CD4-positive, alpha-beta T cell (primary cell): Measurements from ENCODE around the gene SORCS2. TPM values are rescaled to one million over a fixed set of nuclear protein-coding genes. Genes with fewer than 3 reads are reported as not detected.

Experiments
- ATAC-seq: fragments of 200-7000 bp; cut with Tn5 transposase; one replicate; pipeline ENCODE4 v1.10.0; 2022; ENCODE audit warnings: mild to moderate bottlenecking; ENCODE audit not compliant: poor library complexity
- CTCF ChIA-PET: fragments of 350-600 bp; sonication (Branson Sonifier 250); formaldehyde crosslinking; loops from one replicate; lab custom pipeline; 2021; ENCODE audit warnings: antibody characterized with exemption, inconsistent platforms; lab: Charles Lee
- POLR2A ChIA-PET: fragments of 350-600 bp; sonication (Branson Sonifier 250); formaldehyde crosslinking; loops from one replicate; lab custom pipeline; 2021; ENCODE audit warnings: antibody characterized with exemption, inconsistent platforms; lab: Charles Lee
- DNase-seq, 14 experiments: peaks; one replicate each; pipeline ENCODE4 v3.0.0-alpha.2; 2013 to 2020; ENCODE audit warnings: mixed read lengths in 2 of 14
- H3K27ac ChIP-seq, 2 donors: one replicate each; pipeline versions ENCODE4 v1.5.1 to v1.7.0; 2013; ENCODE audit warnings: low read length in 2 of 2, low read depth in 1 of 2, mild to moderate bottlenecking in 1 of 2
- H3K27me3 ChIP-seq, 2 experiments: 1 replicate in 1 of 2; 2 replicates in 1 of 2; pipeline versions ENCODE4 v1.6.1 to v1.7.0; 2013; ENCODE audit warnings: low read length in 2 of 2, control low read depth in 1 of 2, mild to moderate bottlenecking in 1 of 2, moderate library complexity in 1 of 2; ENCODE audit not compliant: insufficient read depth in 2 of 2, control insufficient read depth in 1 of 2
- H3K36me3 ChIP-seq: one replicate; pipeline ENCODE4 v1.6.1; 2013; ENCODE audit warnings: low read length, control low read depth; ENCODE audit not compliant: insufficient read depth
- H3K4me1 ChIP-seq: one replicate; pipeline ENCODE4 v1.6.1; 2013; ENCODE audit warnings: low read length, control low read depth; ENCODE audit not compliant: insufficient read depth
- H3K4me3 ChIP-seq: one replicate; pipeline ENCODE4 v1.5.1; 2013; ENCODE audit warnings: mild to moderate bottlenecking, low read length, moderate library complexity
- H3K9me3 ChIP-seq, 2 experiments: 1 replicate in 1 of 2; 2 replicates in 1 of 2; pipeline versions ENCODE4 v1.6.1 to v1.7.0; 2013; ENCODE audit warnings: low read length in 2 of 2, mild to moderate bottlenecking in 2 of 2, control low read depth in 1 of 2, moderate library complexity in 1 of 2; ENCODE audit not compliant: control insufficient read depth in 1 of 2, insufficient read depth in 1 of 2
- H3K27ac Mint-ChIP-seq: one replicate; pipeline ENCODE4 v1.8.0; 2020; ENCODE audit warnings: mixed read lengths
- H3K27me3 Mint-ChIP-seq: one replicate; pipeline ENCODE4 v1.8.0; 2021; ENCODE audit warnings: mixed read lengths
- H3K36me3 Mint-ChIP-seq: one replicate; pipeline ENCODE4 v1.8.0; 2021; ENCODE audit warnings: low read depth, mixed read lengths
- H3K4me1 Mint-ChIP-seq: one replicate; pipeline ENCODE4 v1.8.0; 2021; ENCODE audit warnings: low read depth, mixed read lengths
- H3K4me3 Mint-ChIP-seq: one replicate; pipeline ENCODE4 v1.8.0; 2020; ENCODE audit warnings: mild to moderate bottlenecking, mixed read lengths
- H3K9me3 Mint-ChIP-seq: one replicate; pipeline ENCODE4 v1.8.0; 2020; ENCODE audit warnings: mixed read lengths
- CTCF ChIP-seq: fragments of 200-600 bp; IDR thresholded peaks from one replicate; pipeline ENCODE4 v1.8.0; 2022; ENCODE audit warnings: antibody characterized with exemption, mild to moderate bottlenecking
- intact Hi-C, 2 experiments: fragments of 100-400 bp; cut with DNase I in 1 of 2; cut with micrococcal nuclease in 1 of 2; formaldehyde crosslinking; loops; one replicate each; pipeline versions ENCODE4 v1.15.1 to v1.9.0; 2023 to 2025; cut with DNase I, micrococcal nuclease
- total RNA-seq, 174 experiments: library from RNA in 2 of 174; stranded (reverse) in 2 of 174; gene quantifications; one replicate each; pipeline ENCODE4 v1.2.3 and lab custom pipeline; 2021 to 2026

Gene SORCS2
- total RNA-seq, 2 experiments from 2014 or later, result not detected

DNA sequence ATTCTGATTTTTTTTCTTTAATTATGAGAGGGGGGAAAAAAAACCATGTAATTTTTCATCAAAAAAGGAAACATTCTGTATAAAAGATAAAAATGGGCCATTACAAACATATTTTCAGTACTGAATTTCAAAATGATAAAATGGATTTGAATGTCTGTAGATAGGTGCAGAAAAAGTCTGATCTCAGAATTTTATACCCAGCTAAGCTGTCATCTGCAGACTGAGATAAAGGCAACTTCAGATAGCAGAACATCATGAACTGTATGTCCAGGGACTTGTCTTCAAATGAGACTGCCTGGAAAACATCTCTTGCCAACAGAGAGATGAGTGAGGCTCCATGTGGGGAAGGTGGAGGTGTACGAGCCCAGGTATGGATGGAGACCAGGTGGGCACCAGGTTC, 360.9 kb downstream of the SORCS2 start:
- H3K36me3 Mint-ChIP-seq, result no peaks in the 10 kb centered on the region
- no peak for TF ChIP-seq CTCF
- H3K4me3 Mint-ChIP-seq, result no peak overlapping the region
- H3K27me3 Mint-ChIP-seq, result peaks cover 12% of the 10 kb centered on the region
- H3K9me3 ChIP-seq, result peaks cover 18 to 66% of the 10 kb centered on the region in 2 experiments
- no peaks in the 10 kb centered on the region for H3K4me1 ChIP-seq
- DNase-seq, result no peak
- no peak for ATAC-seq
- no peaks in the 10 kb centered on the region for H3K36me3 ChIP-seq
- H3K9me3 Mint-ChIP-seq, result peaks cover 11% of the 10 kb centered on the region
- ChIA-PET POLR2A (no interaction called here), CTCF (no interaction called here)
- peaks cover 0 to 4% of the 10 kb centered on the region in 2 experiments for H3K27me3 ChIP-seq
- no peaks in the 10 kb centered on the region for H3K4me1 Mint-ChIP-seq
- H3K27ac Mint-ChIP-seq, result no peak overlapping the region
- no peak overlapping the region for H3K4me3 ChIP-seq
- H3K27ac ChIP-seq, result no peak overlapping the region
- intact Hi-C loops, result no loop called here

DNA sequence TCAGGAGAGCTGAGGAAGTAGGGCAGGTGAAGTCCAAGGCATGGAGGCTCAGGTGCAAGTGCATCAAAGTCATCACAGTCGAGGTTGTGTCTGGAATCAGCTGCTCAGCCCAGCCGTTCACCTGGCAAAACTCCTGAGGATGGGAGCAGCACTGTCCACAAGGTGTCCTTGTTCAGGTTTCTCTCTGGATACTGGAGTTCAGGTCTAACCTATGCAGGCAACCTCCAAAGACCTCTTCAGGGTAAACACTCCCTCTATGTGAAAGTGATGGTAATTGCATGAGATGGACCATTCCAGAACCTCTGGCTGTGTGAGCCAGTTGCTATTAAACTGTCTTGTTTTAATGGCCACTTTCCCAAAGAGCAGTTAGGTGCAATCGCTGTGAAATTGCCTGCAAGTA, 362.6 kb downstream of the SORCS2 start:
- no peak overlapping the region for H3K27ac Mint-ChIP-seq
- ATAC-seq (no peak), DNase-seq (no peak)
- H3K9me3 ChIP-seq, result peaks cover 18 to 73% of the 10 kb centered on the region in 2 experiments
- intact Hi-C loops, result no loop called here
- H3K4me1 ChIP-seq, result no peaks in the 10 kb centered on the region
- H3K36me3 Mint-ChIP-seq, result no peaks in the 10 kb centered on the region
- peaks cover 11% of the 10 kb centered on the region for H3K9me3 Mint-ChIP-seq
- ChIA-PET POLR2A (no interaction called here), CTCF (no interaction called here)
- peaks cover 0 to 2% of the 10 kb centered on the region in 2 experiments for H3K27me3 ChIP-seq
- H3K27me3 Mint-ChIP-seq, result peaks cover 7% of the 10 kb centered on the region
- H3K4me3 ChIP-seq, result no peak overlapping the region
- H3K4me3 Mint-ChIP-seq, result no peak overlapping the region
- H3K4me1 Mint-ChIP-seq, result no peaks in the 10 kb centered on the region
- H3K27ac ChIP-seq, result no peak overlapping the region
- H3K36me3 ChIP-seq, result no peaks in the 10 kb centered on the region
- TF ChIP-seq CTCF, result no peak

GRCh38 chr4:7556558-7556957, 364.2 kb downstream of the SORCS2 start:
- H3K27ac Mint-ChIP-seq, result no peak overlapping the region
- ChIA-PET CTCF (no interaction called here), POLR2A (no interaction called here)
- no peaks in the 10 kb centered on the region for H3K4me1 Mint-ChIP-seq
- H3K4me3 Mint-ChIP-seq, result no peak overlapping the region
- H3K27me3 Mint-ChIP-seq, result no peaks in the 10 kb centered on the region
- H3K27ac ChIP-seq, result no peak overlapping the region
- TF ChIP-seq CTCF, result no peak
- intact Hi-C loops, result no loop called here
- DNase-seq (no peak), ATAC-seq (no peak)
- H3K36me3 ChIP-seq, result no peaks in the 10 kb centered on the region
- H3K9me3 Mint-ChIP-seq, result peaks cover 11% of the 10 kb centered on the region
- H3K36me3 Mint-ChIP-seq, result no peaks in the 10 kb centered on the region
- peaks cover 18 to 65% of the 10 kb centered on the region in 2 experiments for H3K9me3 ChIP-seq
- peaks cover 0 to 2% of the 10 kb centered on the region in 2 experiments for H3K27me3 ChIP-seq
- H3K4me1 ChIP-seq, result no peaks in the 10 kb centered on the region
- H3K4me3 ChIP-seq, result no peak overlapping the region
